ENCODE results near the gene MYO9B. TPM values are rescaled to one million over a fixed set of nuclear protein-coding genes. Genes with fewer than 3 reads are reported as not detected.

Gene MYO9B
- total and polyA plus RNA-seq, 2 donors (not counting 1 experiment from before 2014, with no cell fraction given): 32.5 to 52.5 TPM

DNA sequence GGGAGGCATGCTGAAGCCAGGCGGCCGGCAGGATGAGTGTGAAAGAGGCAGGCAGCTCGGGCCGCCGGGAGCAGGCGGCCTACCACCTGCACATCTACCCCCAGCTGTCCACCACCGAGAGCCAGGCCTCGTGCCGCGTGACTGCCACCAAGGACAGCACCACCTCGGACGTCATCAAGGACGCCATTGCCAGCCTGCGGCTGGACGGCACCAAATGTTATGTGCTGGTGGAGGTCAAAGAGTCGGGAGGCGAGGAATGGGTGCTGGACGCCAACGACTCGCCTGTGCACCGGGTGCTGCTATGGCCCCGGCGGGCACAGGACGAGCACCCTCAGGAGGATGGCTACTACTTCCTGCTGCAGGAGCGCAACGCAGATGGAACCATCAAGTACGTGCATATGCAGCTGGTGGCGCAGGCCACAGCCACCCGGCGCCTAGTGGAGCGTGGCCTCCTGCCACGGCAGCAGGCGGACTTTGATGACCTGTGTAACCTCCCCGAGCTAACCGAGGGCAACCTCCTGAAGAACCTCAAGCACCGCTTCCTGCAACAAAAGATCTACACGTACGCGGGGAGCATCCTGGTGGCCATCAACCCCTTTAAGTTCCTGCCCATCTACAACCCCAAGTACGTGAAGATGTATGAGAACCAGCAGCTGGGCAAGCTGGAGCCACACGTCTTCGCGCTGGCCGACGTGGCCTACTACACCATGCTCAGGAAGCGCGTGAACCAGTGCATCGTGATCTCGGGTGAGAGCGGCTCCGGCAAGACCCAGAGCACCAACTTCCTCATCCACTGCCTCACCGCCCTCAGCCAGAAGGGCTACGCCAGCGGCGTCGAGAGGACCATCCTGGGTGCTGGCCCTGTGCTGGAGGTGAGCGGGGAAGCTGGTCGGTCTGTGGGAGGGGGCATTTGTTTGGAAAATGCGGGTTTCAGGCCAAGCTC lies 26.4 kb downstream of the MYO9B start:
- Histone ChIP-seq H3K4me1 (ENCODE audit: control insufficient read depth, extremely low read depth, insufficient read depth, low read length) (peaks cover 8% of the 10 kb centered on the region), H3K9me3 (ENCODE audit: control insufficient read depth, insufficient read depth, low read depth, low read length) (no peaks in the 10 kb centered on the region), H2AFZ (ENCODE audit: low read length) (no peak overlapping the region), H3K4me2 (ENCODE audit: extremely low read depth, insufficient read depth, low read length) (no peak overlapping the region), H3K4me3 (replicated peaks in 1 of 4; ENCODE audit: control extremely low read depth in 1 of 4, insufficient read depth in 1 of 4, low read depth in 3 of 4, low read length in 4 of 4) (no peak overlapping the region), H3K36me3 (ENCODE audit: control insufficient read depth, insufficient read depth, low read length) (peaks cover 20% of the 10 kb centered on the region), H3K27ac (ENCODE audit: insufficient read depth, low read length) (no peak overlapping the region), H4K20me1 (ENCODE audit: control insufficient read depth, extremely low read depth, insufficient read depth, low read length) (no peaks in the 10 kb centered on the region), H3K9ac (ENCODE audit: insufficient read depth, low read length) (no peak overlapping the region), H3K27me3 (ENCODE audit: control insufficient read depth, insufficient read depth, low read length) (no peaks in the 10 kb centered on the region), H3K79me2 (ENCODE audit: control insufficient read depth, insufficient read depth, low read length) (peaks cover 81% of the 10 kb centered on the region)
- TF ChIP-seq, protein P1, sequence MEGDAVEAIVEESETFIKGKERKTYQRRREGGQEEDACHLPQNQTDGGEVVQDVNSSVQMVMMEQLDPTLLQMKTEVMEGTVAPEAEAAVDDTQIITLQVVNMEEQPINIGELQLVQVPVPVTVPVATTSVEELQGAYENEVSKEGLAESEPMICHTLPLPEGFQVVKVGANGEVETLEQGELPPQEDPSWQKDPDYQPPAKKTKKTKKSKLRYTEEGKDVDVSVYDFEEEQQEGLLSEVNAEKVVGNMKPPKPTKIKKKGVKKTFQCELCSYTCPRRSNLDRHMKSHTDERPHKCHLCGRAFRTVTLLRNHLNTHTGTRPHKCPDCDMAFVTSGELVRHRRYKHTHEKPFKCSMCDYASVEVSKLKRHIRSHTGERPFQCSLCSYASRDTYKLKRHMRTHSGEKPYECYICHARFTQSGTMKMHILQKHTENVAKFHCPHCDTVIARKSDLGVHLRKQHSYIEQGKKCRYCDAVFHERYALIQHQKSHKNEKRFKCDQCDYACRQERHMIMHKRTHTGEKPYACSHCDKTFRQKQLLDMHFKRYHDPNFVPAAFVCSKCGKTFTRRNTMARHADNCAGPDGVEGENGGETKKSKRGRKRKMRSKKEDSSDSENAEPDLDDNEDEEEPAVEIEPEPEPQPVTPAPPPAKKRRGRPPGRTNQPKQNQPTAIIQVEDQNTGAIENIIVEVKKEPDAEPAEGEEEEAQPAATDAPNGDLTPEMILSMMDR (conservative IDR thresholded peaks at IDR 0.05 in 1 of 2, IDR thresholded peaks at IDR 0.05 in 1 of 2; ENCODE audit: low read depth in 1 of 2, low read length in 2 of 2): no peak
- TF ChIP-seq EZH2 (IDR thresholded peaks at IDR 0.05; ENCODE audit: low read length, missing control alignments): no peak
- no peak for DNase-seq (ENCODE audit: low read depth in 2 of 2)

DNA sequence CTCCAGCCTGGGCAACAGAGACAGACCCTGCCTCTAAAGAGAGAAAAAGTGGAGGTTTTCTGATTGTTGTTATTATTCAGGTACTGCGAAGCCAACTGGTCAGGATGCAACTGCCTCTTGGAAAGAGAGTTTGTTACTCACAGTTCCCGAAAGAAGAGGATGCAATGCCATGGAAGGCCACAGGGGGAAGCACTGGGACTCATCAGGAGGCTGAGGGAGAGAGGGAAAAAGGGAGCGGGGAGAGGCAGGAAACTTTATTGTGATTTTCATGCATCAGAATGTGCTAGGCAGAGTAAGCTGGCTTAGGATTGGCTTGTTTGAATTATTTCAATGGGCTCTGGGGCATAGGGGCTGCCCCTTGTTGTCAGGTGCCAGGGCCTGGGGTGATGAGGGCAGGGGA lies 27.6 kb downstream of the MYO9B start:
- H4K20me1 ChIP-seq (ENCODE audit: control insufficient read depth, extremely low read depth, insufficient read depth, low read length): no peaks in the 10 kb centered on the region
- H3K9me3 ChIP-seq (ENCODE audit: control insufficient read depth, insufficient read depth, low read depth, low read length): no peaks in the 10 kb centered on the region
- H3K79me2 ChIP-seq (ENCODE audit: control insufficient read depth, insufficient read depth, low read length): peaks cover 77% of the 10 kb centered on the region
- no peak overlapping the region for H3K27ac ChIP-seq (ENCODE audit: insufficient read depth, low read length)
- TF ChIP-seq EZH2 (IDR thresholded peaks at IDR 0.05; ENCODE audit: low read length, missing control alignments): no peak
- TF ChIP-seq, protein P1 (conservative IDR thresholded peaks at IDR 0.05 in 1 of 2, IDR thresholded peaks at IDR 0.05 in 1 of 2; ENCODE audit: low read depth in 1 of 2, low read length in 2 of 2): peak; percentile 49 to 91
- peaks cover 20% of the 10 kb centered on the region for H3K36me3 ChIP-seq (ENCODE audit: control insufficient read depth, insufficient read depth, low read length)
- H2AFZ ChIP-seq (ENCODE audit: low read length): no peak overlapping the region
- no peaks in the 10 kb centered on the region for H3K27me3 ChIP-seq (ENCODE audit: control insufficient read depth, insufficient read depth, low read length)
- no peak overlapping the region for H3K4me2 ChIP-seq (ENCODE audit: extremely low read depth, insufficient read depth, low read length)
- peaks cover 10% of the 10 kb centered on the region for H3K4me1 ChIP-seq (ENCODE audit: control insufficient read depth, extremely low read depth, insufficient read depth, low read length)
- H3K4me3 ChIP-seq (replicated peaks in 1 of 4; ENCODE audit: control extremely low read depth in 1 of 4, insufficient read depth in 1 of 4, low read depth in 3 of 4, low read length in 4 of 4): no peak overlapping the region
- DNase-seq (ENCODE audit: low read depth in 2 of 2): peak in 1 of 2 donors; percentile 70
- no peak overlapping the region for H3K9ac ChIP-seq (ENCODE audit: insufficient read depth, low read length)

DNA sequence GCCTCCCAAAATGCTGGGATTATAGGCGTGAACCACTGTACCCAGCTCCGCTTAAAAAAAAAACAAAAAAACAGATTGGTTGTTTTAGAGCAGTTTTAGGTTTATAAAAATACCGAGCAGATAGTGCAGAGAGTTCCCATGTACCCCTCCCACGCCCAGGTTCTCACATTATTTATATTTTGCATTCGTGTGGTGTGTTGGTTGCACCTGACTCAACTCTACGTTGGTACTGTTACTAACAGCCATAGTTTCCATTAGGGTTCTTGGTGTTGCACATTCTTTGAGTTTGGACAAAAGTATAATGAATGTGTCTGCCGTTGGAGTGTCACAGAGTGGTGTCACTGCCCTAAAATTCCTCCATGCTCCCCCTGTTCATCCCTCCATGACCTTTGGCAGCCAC lies 29.1 kb downstream of the MYO9B start:
- H3K27ac ChIP-seq (ENCODE audit: insufficient read depth, low read length): no peak overlapping the region
- H3K36me3 ChIP-seq (ENCODE audit: control insufficient read depth, insufficient read depth, low read length): peaks cover 20% of the 10 kb centered on the region
- no peak overlapping the region for H2AFZ ChIP-seq (ENCODE audit: low read length)
- H3K79me2 ChIP-seq (ENCODE audit: control insufficient read depth, insufficient read depth, low read length): peaks cover 71% of the 10 kb centered on the region
- no peak overlapping the region for H3K4me2 ChIP-seq (ENCODE audit: extremely low read depth, insufficient read depth, low read length)
- H3K9ac ChIP-seq (ENCODE audit: insufficient read depth, low read length): no peak overlapping the region
- H3K4me1 ChIP-seq (ENCODE audit: control insufficient read depth, extremely low read depth, insufficient read depth, low read length): peaks cover 12% of the 10 kb centered on the region
- DNase-seq (ENCODE audit: low read depth in 2 of 2): no peak
- no peak overlapping the region for H3K4me3 ChIP-seq (replicated peaks in 1 of 4; ENCODE audit: control extremely low read depth in 1 of 4, insufficient read depth in 1 of 4, low read depth in 3 of 4, low read length in 4 of 4)
- TF ChIP-seq, protein P1 (conservative IDR thresholded peaks at IDR 0.05 in 1 of 2, IDR thresholded peaks at IDR 0.05 in 1 of 2; ENCODE audit: low read depth in 1 of 2, low read length in 2 of 2): no peak
- no peak for TF ChIP-seq EZH2 (IDR thresholded peaks at IDR 0.05; ENCODE audit: low read length, missing control alignments)
- H3K27me3 ChIP-seq (ENCODE audit: control insufficient read depth, insufficient read depth, low read length): no peaks in the 10 kb centered on the region
- no peaks in the 10 kb centered on the region for H4K20me1 ChIP-seq (ENCODE audit: control insufficient read depth, extremely low read depth, insufficient read depth, low read length)
- no peaks in the 10 kb centered on the region for H3K9me3 ChIP-seq (ENCODE audit: control insufficient read depth, insufficient read depth, low read depth, low read length)
